Measurements from ENCODE around the gene HOXD4. TPM values are rescaled to one million over a fixed set of nuclear protein-coding genes. Genes with fewer than 3 reads are reported as not detected.

The HOXD4 gene
- total and polyA plus RNA-seq, 4 experiments from 2014 or later: not detected

GRCh38 chr2:176155356-176156044 is 4.2 kb downstream of the HOXD4 start:
- Mint-ChIP-seq H3K4me1 (peaks cover 6 to 22% (median 7%) of the 10 kb centered on the region in 4 donors), H3K36me3 (peaks cover 0 to 1% of the 10 kb centered on the region in 2 donors), H3K4me3 (no peak overlapping the region), H3K27ac (peak overlapping the region in 1 of 7 donors; percentile 14), H3K27me3 (peaks cover 54 to 60% of the 10 kb centered on the region in 2 donors), H3K9me3 (peaks cover 0 to 13% (median 3%) of the 10 kb centered on the region in 8 donors)
- intact Hi-C loops (cut with micrococcal nuclease): no loop called here
- CTCF ChIA-PET (ENCODE audit: partially characterized antibody): interaction anchor here (1.1 to 1.4 kb wide), 2 partner anchors 27 to 299 kb away, joined by 3 to 5 read pairs; no protein-coding TSS in a partner anchor
- POLR2A ChIA-PET (ENCODE audit: partially characterized antibody): no interaction called here
- Histone ChIP-seq H3K9me3 (ENCODE audit: control insufficient read depth in 1 of 2, low read length in 2 of 2) (no peaks in the 10 kb centered on the region), H3K27me3 (ENCODE audit: insufficient read depth, low read length) (peaks cover 62% of the 10 kb centered on the region), H3K4me1 (ENCODE audit: insufficient read depth, low read length) (peaks cover 6% of the 10 kb centered on the region), H3K4me3 (ENCODE audit: low read length in 2 of 2) (no peak overlapping the region), H3K36me3 (ENCODE audit: insufficient read depth, low read length) (no peaks in the 10 kb centered on the region), H3K27ac (ENCODE audit: low read depth, low read length) (no peak overlapping the region)
- DNase-seq: no peak

GRCh38 chr2:176156301-176156806 is 5.0 kb downstream of the HOXD4 start:
- peaks cover 6 to 25% (median 8%) of the 10 kb centered on the region in 4 donors for H3K4me1 Mint-ChIP-seq
- DNase-seq: no peak
- intact Hi-C loops (cut with micrococcal nuclease): no loop called here
- Histone ChIP-seq H3K36me3 (ENCODE audit: insufficient read depth, low read length) (no peaks in the 10 kb centered on the region), H3K4me3 (ENCODE audit: low read length in 2 of 2) (no peak overlapping the region), H3K27me3 (ENCODE audit: insufficient read depth, low read length) (peaks cover 54% of the 10 kb centered on the region), H3K27ac (ENCODE audit: low read depth, low read length) (no peak overlapping the region), H3K4me1 (ENCODE audit: insufficient read depth, low read length) (peaks cover 6% of the 10 kb centered on the region), H3K9me3 (ENCODE audit: control insufficient read depth in 1 of 2, low read length in 2 of 2) (no peaks in the 10 kb centered on the region)
- CTCF ChIA-PET (ENCODE audit: partially characterized antibody): no interaction called here
- H3K9me3 Mint-ChIP-seq: peaks cover 0 to 17% (median 1%) of the 10 kb centered on the region in 8 donors
- peaks cover 53 to 59% of the 10 kb centered on the region in 2 donors for H3K27me3 Mint-ChIP-seq
- H3K27ac Mint-ChIP-seq: peak overlapping the region in 1 of 7 donors; percentile 27
- peaks cover 0 to 1% of the 10 kb centered on the region in 2 donors for H3K36me3 Mint-ChIP-seq
- peak overlapping the region in 1 of 8 donors; percentile 64 for H3K4me3 Mint-ChIP-seq
- POLR2A ChIA-PET (ENCODE audit: partially characterized antibody): no interaction called here

- H3K36me3 Mint-ChIP-seq: peaks cover 0 to 1% of the 10 kb centered on the region in 2 donors
- Histone ChIP-seq H3K4me3 (ENCODE audit: low read length in 2 of 2) (no peak within 1 kb of the TSS), H3K4me1 (ENCODE audit: insufficient read depth, low read length) (peaks cover 6% of the 10 kb centered on the region), H3K9me3 (ENCODE audit: control insufficient read depth in 1 of 2, low read length in 2 of 2) (no peaks in the 10 kb centered on the region), H3K27ac (ENCODE audit: low read depth, low read length) (no peak within 1 kb of the TSS), H3K36me3 (ENCODE audit: insufficient read depth, low read length) (no peaks in the 10 kb centered on the region), H3K27me3 (ENCODE audit: insufficient read depth, low read length) (peaks cover 55% of the 10 kb centered on the region)
- CTCF ChIA-PET (ENCODE audit: partially characterized antibody): no interaction called here
- H3K9me3 Mint-ChIP-seq: peaks cover 0 to 17% (median 2%) of the 10 kb centered on the region in 8 donors
- peaks cover 6 to 25% (median 8%) of the 10 kb centered on the region in 4 donors for H3K4me1 Mint-ChIP-seq
- intact Hi-C loops (cut with micrococcal nuclease): no loop called here
- DNase-seq: no peak
- H3K27me3 Mint-ChIP-seq: peaks cover 56 to 63% of the 10 kb centered on the region in 2 donors
- POLR2A ChIA-PET (ENCODE audit: partially characterized antibody): no interaction called here
- H3K27ac Mint-ChIP-seq: peak within 1 kb of the TSS in 3 of 7 donors; percentile 5 to 75 (median 34)
- peak within 1 kb of the TSS in 6 of 8 donors; percentile 7 to 69 (median 32) for H3K4me3 Mint-ChIP-seq
Observed at GRCh38 chr2:176156807-176157498, 5.6 kb downstream of the HOXD4 start, which contains the start of gene HOXD3. HOXD3 (plus strand) TSS chr2:176157307; CDS start chr2:176169115, 11,808 bp downstream.

GRCh38 chr2:176157499-176158185 is 6.3 kb downstream of the HOXD4 start:
- Histone ChIP-seq H3K27me3 (ENCODE audit: insufficient read depth, low read length) (peaks cover 59% of the 10 kb centered on the region), H3K4me3 (ENCODE audit: low read length in 2 of 2) (no peak overlapping the region), H3K4me1 (ENCODE audit: insufficient read depth, low read length) (peaks cover 6% of the 10 kb centered on the region), H3K27ac (ENCODE audit: low read depth, low read length) (no peak overlapping the region), H3K9me3 (ENCODE audit: control insufficient read depth in 1 of 2, low read length in 2 of 2) (no peaks in the 10 kb centered on the region), H3K36me3 (ENCODE audit: insufficient read depth, low read length) (no peaks in the 10 kb centered on the region)
- Mint-ChIP-seq H3K27me3 (peaks cover 60 to 65% of the 10 kb centered on the region in 2 donors), H3K9me3 (peaks cover 0 to 17% (median 2%) of the 10 kb centered on the region in 8 donors), H3K36me3 (peaks cover 0 to 1% of the 10 kb centered on the region in 2 donors), H3K4me3 (peak overlapping the region in 6 of 8 donors; percentile 0 to 69 (median 16)), H3K27ac (peak overlapping the region in 3 of 7 donors; percentile 5 to 75 (median 34)), H3K4me1 (peaks cover 6 to 22% (median 8%) of the 10 kb centered on the region in 4 donors)
- DNase-seq: no peak
- ChIA-PET POLR2A (ENCODE audit: partially characterized antibody) (no interaction called here), CTCF (ENCODE audit: partially characterized antibody) (no interaction called here)
- intact Hi-C loops (cut with micrococcal nuclease): no loop called here

GRCh38 chr2:176158186-176158591 is 6.8 kb downstream of the HOXD4 start:
- Mint-ChIP-seq H3K36me3 (peaks cover 0 to 1% of the 10 kb centered on the region in 2 donors), H3K4me1 (peaks cover 6 to 20% (median 8%) of the 10 kb centered on the region in 4 donors), H3K27ac (peak overlapping the region in 3 of 7 donors; percentile 34 to 64 (median 43)), H3K27me3 (peaks cover 59 to 65% of the 10 kb centered on the region in 2 donors), H3K9me3 (peaks cover 0 to 19% (median 2%) of the 10 kb centered on the region in 8 donors), H3K4me3 (peak overlapping the region in 4 of 8 donors; percentile 17 to 77 (median 36))
- Histone ChIP-seq H3K27me3 (ENCODE audit: insufficient read depth, low read length) (peaks cover 60% of the 10 kb centered on the region), H3K4me3 (ENCODE audit: low read length in 2 of 2) (no peak overlapping the region), H3K9me3 (ENCODE audit: control insufficient read depth in 1 of 2, low read length in 2 of 2) (no peaks in the 10 kb centered on the region), H3K36me3 (ENCODE audit: insufficient read depth, low read length) (no peaks in the 10 kb centered on the region), H3K4me1 (ENCODE audit: insufficient read depth, low read length) (peaks cover 6% of the 10 kb centered on the region), H3K27ac (ENCODE audit: low read depth, low read length) (no peak overlapping the region)
- intact Hi-C loops (cut with micrococcal nuclease): no loop called here
- POLR2A ChIA-PET (ENCODE audit: partially characterized antibody): no interaction called here
- CTCF ChIA-PET (ENCODE audit: partially characterized antibody): no interaction called here
- no peak for DNase-seq

GRCh38 chr2:176158855-176159662 is 7.7 kb downstream of the HOXD4 start:
- CTCF ChIA-PET (ENCODE audit: partially characterized antibody): no interaction called here
- intact Hi-C loops (cut with micrococcal nuclease): no loop called here

More at GRCh38 chr2:176158855-176159662, 7.7 kb downstream of the HOXD4 start:
- no peak overlapping the region for H3K27ac ChIP-seq (ENCODE audit: low read depth, low read length)
- H3K36me3 Mint-ChIP-seq: peaks cover 0 to 1% of the 10 kb centered on the region in 2 donors
- H3K4me3 Mint-ChIP-seq: peak overlapping the region in 2 of 8 donors; percentile 20 to 39
- H3K4me1 ChIP-seq (ENCODE audit: insufficient read depth, low read length): peaks cover 6% of the 10 kb centered on the region
- H3K4me1 Mint-ChIP-seq: peaks cover 6 to 25% (median 10%) of the 10 kb centered on the region in 4 donors
- H3K9me3 ChIP-seq (ENCODE audit: control insufficient read depth in 1 of 2, low read length in 2 of 2): no peaks in the 10 kb centered on the region
- H3K4me3 ChIP-seq (ENCODE audit: low read length in 2 of 2): no peak overlapping the region
- no peak for DNase-seq
- H3K9me3 Mint-ChIP-seq: peaks cover 0 to 22% (median 7%) of the 10 kb centered on the region in 8 donors
- POLR2A ChIA-PET (ENCODE audit: partially characterized antibody): no interaction called here
- H3K27me3 ChIP-seq (ENCODE audit: insufficient read depth, low read length): peaks cover 66% of the 10 kb centered on the region
- H3K27me3 Mint-ChIP-seq: peaks cover 63 to 70% of the 10 kb centered on the region in 2 donors
- H3K36me3 ChIP-seq (ENCODE audit: insufficient read depth, low read length): no peaks in the 10 kb centered on the region
- peak overlapping the region in 2 of 7 donors; percentile 46 to 88 for H3K27ac Mint-ChIP-seq

All from CD4-positive, alpha-beta memory T cell (primary cell).